ENCODE measurements around the gene ITPR1. TPM values are rescaled to one million over a fixed set of nuclear protein-coding genes. Genes with fewer than 3 reads are reported as not detected.
A peak's percentile ranks its signal among the peaks of the same experiment; 100 is the strongest.

ITPR1 gene
- total RNA-seq, 1 donor from 2014 or later = 6.7 TPM

DNA sequence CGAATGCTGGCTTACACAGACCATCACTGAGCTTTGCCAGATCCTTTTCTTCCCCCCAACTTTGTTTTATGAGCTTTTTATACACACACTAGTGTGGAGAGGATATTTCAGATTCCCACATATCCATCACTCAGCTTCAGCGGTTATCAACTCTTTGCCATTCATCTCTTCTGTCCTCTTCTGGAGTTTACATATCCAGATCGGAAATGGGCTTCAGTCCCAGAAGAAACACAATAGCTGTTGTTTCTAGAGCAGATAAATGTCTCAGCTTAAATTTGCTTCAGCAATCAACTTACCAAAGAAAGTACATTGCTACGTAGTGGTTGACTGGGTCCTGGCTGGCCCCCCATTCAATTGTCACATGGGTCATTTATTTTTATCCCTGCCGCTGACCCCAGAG, 300.2 kb downstream of the ITPR1 start:
- no peak overlapping the region for H3K9ac ChIP-seq (ENCODE audit: low read length)
- peaks cover 16% of the 10 kb centered on the region for H3K9me3 Mint-ChIP-seq (ENCODE audit: unreplicated experiment)

DNA sequence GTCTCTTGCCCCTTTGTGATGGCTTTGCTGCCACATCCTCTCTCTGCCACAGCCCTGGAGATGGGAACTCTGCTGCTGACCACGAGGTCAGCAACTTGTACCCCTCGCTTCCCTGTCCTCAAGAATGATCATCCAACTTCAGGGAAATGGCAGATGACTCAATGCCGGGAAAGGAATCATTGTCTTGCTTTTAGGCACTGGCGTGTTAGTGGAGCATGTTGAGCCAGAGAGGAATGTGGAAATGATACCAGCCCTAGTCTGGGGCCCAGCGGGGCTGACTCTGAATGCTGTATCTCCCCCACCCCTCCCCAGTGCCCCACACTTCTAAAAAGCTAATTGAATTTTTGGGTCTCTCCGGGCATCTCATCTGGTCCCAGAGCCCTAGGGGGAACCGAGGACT, 301.2 kb downstream of the ITPR1 start:
- TF ChIP-seq EZH2 (IDR thresholded peaks at IDR 0.05; ENCODE audit: insufficient read depth, low read length) = no peak
- TF ChIP-seq, protein P1, sequence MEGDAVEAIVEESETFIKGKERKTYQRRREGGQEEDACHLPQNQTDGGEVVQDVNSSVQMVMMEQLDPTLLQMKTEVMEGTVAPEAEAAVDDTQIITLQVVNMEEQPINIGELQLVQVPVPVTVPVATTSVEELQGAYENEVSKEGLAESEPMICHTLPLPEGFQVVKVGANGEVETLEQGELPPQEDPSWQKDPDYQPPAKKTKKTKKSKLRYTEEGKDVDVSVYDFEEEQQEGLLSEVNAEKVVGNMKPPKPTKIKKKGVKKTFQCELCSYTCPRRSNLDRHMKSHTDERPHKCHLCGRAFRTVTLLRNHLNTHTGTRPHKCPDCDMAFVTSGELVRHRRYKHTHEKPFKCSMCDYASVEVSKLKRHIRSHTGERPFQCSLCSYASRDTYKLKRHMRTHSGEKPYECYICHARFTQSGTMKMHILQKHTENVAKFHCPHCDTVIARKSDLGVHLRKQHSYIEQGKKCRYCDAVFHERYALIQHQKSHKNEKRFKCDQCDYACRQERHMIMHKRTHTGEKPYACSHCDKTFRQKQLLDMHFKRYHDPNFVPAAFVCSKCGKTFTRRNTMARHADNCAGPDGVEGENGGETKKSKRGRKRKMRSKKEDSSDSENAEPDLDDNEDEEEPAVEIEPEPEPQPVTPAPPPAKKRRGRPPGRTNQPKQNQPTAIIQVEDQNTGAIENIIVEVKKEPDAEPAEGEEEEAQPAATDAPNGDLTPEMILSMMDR (IDR thresholded peaks at IDR 0.05; ENCODE audit: insufficient read depth, low read depth, low read length) = no peak
- peak; percentile 48 for DNase-seq (ENCODE audit: low read depth)
- Histone ChIP-seq H3K4me1 (ENCODE audit: insufficient read depth, low read length) (no peaks in the 10 kb centered on the region), H3K4me2 (ENCODE audit: low read length) (no peak overlapping the region), H3K36me3 (ENCODE audit: insufficient read depth, low read length) (no peaks in the 10 kb centered on the region), H3K27me3 (ENCODE audit: insufficient read depth, low read length) (no peaks in the 10 kb centered on the region), H2AFZ (ENCODE audit: low read depth, low read length) (no peak overlapping the region), H3K4me3 (ENCODE audit: insufficient read depth, low read depth, low read length) (no peak overlapping the region), H3K9me3 (ENCODE audit: insufficient read depth, low read depth, low read length) (peaks cover 2% of the 10 kb centered on the region), H3K27ac (ENCODE audit: low read depth, low read length) (no peak overlapping the region), H3K79me2 (ENCODE audit: insufficient read depth, low read length) (no peaks in the 10 kb centered on the region), H3K9ac (ENCODE audit: low read length) (no peak overlapping the region), H4K20me1 (ENCODE audit: insufficient read depth, low read length) (no peaks in the 10 kb centered on the region)
- H3K4me3 Mint-ChIP-seq (ENCODE audit: unreplicated experiment) = no peak overlapping the region
- peaks cover 18% of the 10 kb centered on the region for H3K4me1 Mint-ChIP-seq (ENCODE audit: low read depth, unreplicated experiment)
- peaks cover 16% of the 10 kb centered on the region for H3K9me3 Mint-ChIP-seq (ENCODE audit: unreplicated experiment)
- H3K36me3 Mint-ChIP-seq (ENCODE audit: low read depth, unreplicated experiment) = peaks cover 7% of the 10 kb centered on the region
- FAIRE-seq = no peak
- H3K27me3 Mint-ChIP-seq (ENCODE audit: low read depth, unreplicated experiment) = peaks cover 7% of the 10 kb centered on the region
- H3K27ac Mint-ChIP-seq (ENCODE audit: unreplicated experiment) = peak overlapping the region; percentile 16

More for the DNA sequence above, 300.2 kb downstream of the ITPR1 start:
- no peak for TF ChIP-seq EZH2 (IDR thresholded peaks at IDR 0.05; ENCODE audit: insufficient read depth, low read length)
- TF ChIP-seq, protein P1 (IDR thresholded peaks at IDR 0.05; ENCODE audit: insufficient read depth, low read depth, low read length) = no peak
- Histone ChIP-seq H3K27me3 (ENCODE audit: insufficient read depth, low read length) (no peaks in the 10 kb centered on the region), H3K79me2 (ENCODE audit: insufficient read depth, low read length) (no peaks in the 10 kb centered on the region), H3K36me3 (ENCODE audit: insufficient read depth, low read length) (no peaks in the 10 kb centered on the region), H4K20me1 (ENCODE audit: insufficient read depth, low read length) (no peaks in the 10 kb centered on the region), H3K4me2 (ENCODE audit: low read length) (no peak overlapping the region), H3K4me1 (ENCODE audit: insufficient read depth, low read length) (no peaks in the 10 kb centered on the region), H3K27ac (ENCODE audit: low read depth, low read length) (no peak overlapping the region), H2AFZ (ENCODE audit: low read depth, low read length) (no peak overlapping the region), H3K4me3 (ENCODE audit: insufficient read depth, low read depth, low read length) (no peak overlapping the region), H3K9me3 (ENCODE audit: insufficient read depth, low read depth, low read length) (peaks cover 2% of the 10 kb centered on the region)
- Mint-ChIP-seq H3K36me3 (ENCODE audit: low read depth, unreplicated experiment) (peaks cover 12% of the 10 kb centered on the region), H3K4me1 (ENCODE audit: low read depth, unreplicated experiment) (peaks cover 18% of the 10 kb centered on the region), H3K4me3 (ENCODE audit: unreplicated experiment) (no peak overlapping the region), H3K27ac (ENCODE audit: unreplicated experiment) (no peak overlapping the region), H3K27me3 (ENCODE audit: low read depth, unreplicated experiment) (peaks cover 6% of the 10 kb centered on the region)
- FAIRE-seq (no peak), DNase-seq (ENCODE audit: low read depth) (no peak)

DNA sequence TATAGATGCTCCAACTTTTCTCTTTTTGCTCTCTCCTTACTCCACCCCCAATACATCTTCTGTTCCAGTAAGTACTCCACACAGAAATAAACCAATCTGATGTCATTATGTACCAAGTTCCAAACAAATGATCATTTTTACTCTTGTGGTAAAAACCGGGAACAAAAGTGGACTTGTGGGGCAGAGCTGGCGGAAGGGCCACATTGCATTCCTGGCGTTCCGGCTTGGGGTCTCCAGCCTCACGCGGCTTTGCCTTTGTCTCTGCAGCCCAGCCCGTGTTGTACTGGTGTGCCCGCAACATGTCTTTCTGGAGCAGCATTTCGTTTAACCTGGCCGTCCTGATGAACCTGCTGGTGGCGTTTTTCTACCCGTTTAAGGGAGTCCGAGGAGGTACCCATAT, 301.6 kb downstream of the ITPR1 start:
- peaks cover 9% of the 10 kb centered on the region for H3K27me3 Mint-ChIP-seq (ENCODE audit: low read depth, unreplicated experiment)
- H3K36me3 Mint-ChIP-seq (ENCODE audit: low read depth, unreplicated experiment) = peaks cover 7% of the 10 kb centered on the region
- DNase-seq (ENCODE audit: low read depth) = peak; percentile 17
- H3K4me1 Mint-ChIP-seq (ENCODE audit: low read depth, unreplicated experiment) = peaks cover 18% of the 10 kb centered on the region
- no peak overlapping the region for H3K4me2 ChIP-seq (ENCODE audit: low read length)
- H3K9ac ChIP-seq (ENCODE audit: low read length) = no peak overlapping the region
- H3K36me3 ChIP-seq (ENCODE audit: insufficient read depth, low read length) = no peaks in the 10 kb centered on the region
- H3K27me3 ChIP-seq (ENCODE audit: insufficient read depth, low read length) = no peaks in the 10 kb centered on the region
- peak overlapping the region; percentile 16 for H3K27ac Mint-ChIP-seq (ENCODE audit: unreplicated experiment)
- no peak overlapping the region for H2AFZ ChIP-seq (ENCODE audit: low read depth, low read length)
- peaks cover 2% of the 10 kb centered on the region for H3K9me3 ChIP-seq (ENCODE audit: insufficient read depth, low read depth, low read length)
- H3K79me2 ChIP-seq (ENCODE audit: insufficient read depth, low read length) = no peaks in the 10 kb centered on the region
- no peaks in the 10 kb centered on the region for H3K4me1 ChIP-seq (ENCODE audit: insufficient read depth, low read length)
- peaks cover 16% of the 10 kb centered on the region for H3K9me3 Mint-ChIP-seq (ENCODE audit: unreplicated experiment)
- H3K4me3 Mint-ChIP-seq (ENCODE audit: unreplicated experiment) = no peak overlapping the region
- no peak overlapping the region for H3K27ac ChIP-seq (ENCODE audit: low read depth, low read length)
- TF ChIP-seq, protein P1 (IDR thresholded peaks at IDR 0.05; ENCODE audit: insufficient read depth, low read depth, low read length) = no peak
- TF ChIP-seq EZH2 (IDR thresholded peaks at IDR 0.05; ENCODE audit: insufficient read depth, low read length) = no peak
- H3K4me3 ChIP-seq (ENCODE audit: insufficient read depth, low read depth, low read length) = no peak overlapping the region
- H4K20me1 ChIP-seq (ENCODE audit: insufficient read depth, low read length) = no peaks in the 10 kb centered on the region
- FAIRE-seq = no peak
